Smooth muscle cell (in vitro differentiated cells): ENCODE data around the gene PTPRN2. TPM values are rescaled to one million over a fixed set of nuclear protein-coding genes. Genes with fewer than 3 reads are reported as not detected.

Source experiments
- DNase-seq: peaks from one replicate; lab custom pipeline; 2025; ENCODE audit not compliant: unreplicated experiment; lab: John Stamatoyannopoulos, UW
- H2AFZ ChIP-seq: fragments of 200-600 bp; sonication (generic); 2 replicates; pipeline ENCODE4 v1.6.0; 2016; ENCODE audit warnings: antibody characterized with exemption, low read depth, mild to moderate bottlenecking
- H3F3A ChIP-seq: fragments of 200-600 bp; sonication (generic); 2 replicates; pipeline ENCODE4 v1.6.0; 2017; ENCODE audit warnings: antibody characterized with exemption, low read depth
- H3K27ac ChIP-seq: fragments of 200-600 bp; sonication (generic); 2 replicates; pipeline ENCODE4 v1.5.1; 2016; ENCODE audit warnings: low read depth, mild to moderate bottlenecking
- H3K27me3 ChIP-seq: fragments of 200-600 bp; sonication (generic); 2 replicates; pipeline ENCODE4 v1.6.1; 2016; ENCODE audit warnings: low read depth, mild to moderate bottlenecking
- H3K36me3 ChIP-seq: fragments of 200-600 bp; sonication (generic); 2 replicates; pipeline ENCODE4 v1.5.1; 2016; ENCODE audit warnings: low read depth
- H3K4me1 ChIP-seq: fragments of 200-600 bp; sonication (generic); 2 replicates; pipeline ENCODE4 v1.5.1; 2016; ENCODE audit warnings: low read depth
- H3K4me2 ChIP-seq: fragments of 200-600 bp; sonication (generic); 2 replicates; pipeline ENCODE4 v1.6.0; 2016; ENCODE audit warnings: mild to moderate bottlenecking
- H3K4me3 ChIP-seq: fragments of 200-600 bp; sonication (generic); 2 replicates; pipeline ENCODE4 v1.5.1; 2016; ENCODE audit warnings: mild to moderate bottlenecking
- H3K79me2 ChIP-seq: fragments of 200-600 bp; sonication (generic); 2 replicates; pipeline ENCODE4 v1.6.0; 2016; ENCODE audit warnings: low read depth, mild to moderate bottlenecking
- H3K9ac ChIP-seq: fragments of 200-600 bp; sonication (generic); 2 replicates; pipeline ENCODE4 v1.6.0; 2016; ENCODE audit warnings: low read depth
- H3K9me3 ChIP-seq: fragments of 200-600 bp; sonication (generic); replicated peaks from 2 replicates; pipeline ENCODE4 v1.5.1; 2016; ENCODE audit warnings: low read depth
- H4K20me1 ChIP-seq: fragments of 200-600 bp; sonication (generic); 2 replicates; pipeline ENCODE4 v1.6.0; 2016; ENCODE audit warnings: low read depth
- CTCF ChIP-seq: fragments of 200-600 bp; sonication (generic); IDR thresholded peaks from 2 replicates; pipeline ENCODE4 v1.5.1; 2017; ENCODE audit warnings: borderline replicate concordance, mild to moderate bottlenecking, antibody characterized with exemption; ENCODE audit not compliant: insufficient read depth, poor library complexity, severe bottlenecking
- WGBS: methylation state at CpG from one replicate; pipeline ENCODE4 v1.1.7; 2016; ENCODE audit warnings: low lambda C conversion rate; 5-methylcytosine and 5-hydroxymethylcytosine counted together
- polyA plus RNA-seq: library from polyadenylated mRNA; unstranded; fragments of >200 nt; fragmentation: Nextera tagmentation; extraction: Ambion mirVana; gene quantifications from 2 replicates; pipeline ENCODE4 v1.2.1, GENCODE V29; 2016
- total RNA-seq: library from RNA; depleted of rRNA; stranded (reverse); fragments of >200 nt; gene quantifications from 2 replicates; pipeline ENCODE4 v1.2.3, GENCODE V29; 2014

PTPRN2 gene
- total and polyA plus RNA-seq, 2 experiments from 2014 or later: 0.09 to 0.87 TPM

- Histone ChIP-seq H3K27me3 (no peaks in the 10 kb centered on the region), H4K20me1 (no peaks in the 10 kb centered on the region), H3K4me2 (no peak overlapping the region), H3K79me2 (no peaks in the 10 kb centered on the region), H3K27ac (no peak overlapping the region), H3K9ac (no peak overlapping the region), H3K4me1 (no peaks in the 10 kb centered on the region), H3F3A (no peaks in the 10 kb centered on the region), H2AFZ (no peak overlapping the region), H3K9me3 (no peaks in the 10 kb centered on the region), H3K36me3 (no peaks in the 10 kb centered on the region), H3K4me3 (no peak overlapping the region)
- WGBS: 95% methylated on average over 17 of the region's 17 CpGs
- TF ChIP-seq CTCF: no peak
- DNase-seq: no peak
Measured at GRCh38 chr7:157992511-157993160, 595.0 kb downstream of the PTPRN2 start.

- no peak for DNase-seq
- H3K27ac ChIP-seq: no peak overlapping the region
- H3K9me3 ChIP-seq: no peaks in the 10 kb centered on the region
- no peaks in the 10 kb centered on the region for H3K36me3 ChIP-seq
- no peak overlapping the region for H3K9ac ChIP-seq
- 90% methylated on average over 11 of the region's 11 CpGs for WGBS
- no peak overlapping the region for H3K4me3 ChIP-seq
- no peak for TF ChIP-seq CTCF
- H3K27me3 ChIP-seq: no peaks in the 10 kb centered on the region
- H3K4me1 ChIP-seq: no peaks in the 10 kb centered on the region
- no peaks in the 10 kb centered on the region for H3F3A ChIP-seq
- no peaks in the 10 kb centered on the region for H3K79me2 ChIP-seq
- no peaks in the 10 kb centered on the region for H4K20me1 ChIP-seq
- no peak overlapping the region for H3K4me2 ChIP-seq
- no peak overlapping the region for H2AFZ ChIP-seq
Measured at GRCh38 chr7:157991761-157992160, 595.9 kb downstream of the PTPRN2 start.

- Histone ChIP-seq H3K4me1 (no peaks in the 10 kb centered on the region), H2AFZ (no peak overlapping the region), H3K4me3 (no peak overlapping the region), H3F3A (no peaks in the 10 kb centered on the region), H3K36me3 (no peaks in the 10 kb centered on the region), H3K9ac (no peak overlapping the region), H3K27me3 (no peaks in the 10 kb centered on the region), H3K27ac (no peak overlapping the region), H3K79me2 (no peaks in the 10 kb centered on the region), H4K20me1 (no peaks in the 10 kb centered on the region), H3K4me2 (no peak overlapping the region), H3K9me3 (no peaks in the 10 kb centered on the region)
- 89% methylated on average over 9 of the region's 9 CpGs for WGBS
- DNase-seq: no peak
- no peak for TF ChIP-seq CTCF
Measured at GRCh38 chr7:157991351-157991750, 596.3 kb downstream of the PTPRN2 start.

- Histone ChIP-seq H3K27ac (no peak overlapping the region), H3F3A (no peaks in the 10 kb centered on the region), H3K36me3 (no peaks in the 10 kb centered on the region), H3K4me2 (no peak overlapping the region), H3K4me1 (no peaks in the 10 kb centered on the region), H3K9me3 (no peaks in the 10 kb centered on the region), H3K9ac (no peak overlapping the region), H3K4me3 (no peak overlapping the region), H2AFZ (no peak overlapping the region), H4K20me1 (no peaks in the 10 kb centered on the region), H3K79me2 (no peaks in the 10 kb centered on the region), H3K27me3 (no peaks in the 10 kb centered on the region)
- WGBS: 81% methylated on average over 9 of the region's 9 CpGs
- no peak for DNase-seq
- TF ChIP-seq CTCF: no peak
Measured at GRCh38 chr7:157990881-157991250, 596.8 kb downstream of the PTPRN2 start.
